Renal cortex interstitium (tissue), 15 donors: ENCODE measurements around the gene POTEH. TPM values are rescaled to one million over a fixed set of nuclear protein-coding genes. Genes with fewer than 3 reads are reported as not detected.
"Not testable (repeated sequence)": the region's sequence is repeated elsewhere in the genome, so short reads cannot be mapped to it uniquely, and the experiment has no call there.

Experiments used
- DNase-seq, 11 donors: peaks; one replicate each; pipeline ENCODE4 v3.0.0-alpha.2; 2013; ENCODE audit warnings: low read depth in 9 of 11, low spot score in 4 of 11; ENCODE audit errors: extremely low read depth in 1 of 11
- long read RNA-seq, 16 experiments: transcript quantifications; one replicate each; lab custom pipeline, GENCODE V29; 2026
- polyA plus RNA-seq, 3 donors: library from polyadenylated mRNA; unstranded; fragments of 120-200 nt; gene quantifications; one replicate each; pipeline ENCODE4 v1.2.1, GENCODE V29; 2013; ENCODE audit not compliant: insufficient read length in 3 of 3

The POTEH gene
- not detected for polyA plus RNA-seq
- long read RNA-seq, donor 1 = 0 reads
- long read RNA-seq, donor 2 = 0 reads
- long read RNA-seq, donor 3 = 0 reads
- long read RNA-seq, donor 4 = 0 reads
- long read RNA-seq, donor 5 = 0 reads
- long read RNA-seq, donor 6 = 0 reads
- long read RNA-seq, donor 7 = 0 reads
- long read RNA-seq, donor 8 = 0 reads
- long read RNA-seq, donor 9 = 0 reads
- long read RNA-seq, donor 10 = 0 reads
- long read RNA-seq, donor 11 = 0 reads
- long read RNA-seq, donor 12 = 0 reads
- long read RNA-seq, donor 13 = 0 reads
- long read RNA-seq, donor 14 = 0 reads
- long read RNA-seq, donor 15 = 0 reads
- long read RNA-seq, donor 16 = 0 reads

GRCh38 chr22:15689749-15690125 lies at the start of gene POTEH:
Gene POTEH, plus strand, starts transcription at chr22:15690026. Its CDS starts 52 bp downstream, at chr22:15690078.
- DNase-seq = not testable (repeated sequence)

GRCh38 chr22:15642288-15642861 lies 47.5 kb upstream of the POTEH start:
- DNase-seq = not testable (repeated sequence)

- DNase-seq = not testable (repeated sequence)
Measured at GRCh38 chr22:15651954-15652353, 37.9 kb upstream of the POTEH start.

- not testable (repeated sequence) for DNase-seq
Measured at GRCh38 chr22:15652738-15653137, 37.1 kb upstream of the POTEH start.

GRCh38 chr22:15653241-15653640 lies 36.6 kb upstream of the POTEH start:
- not testable (repeated sequence) for DNase-seq

GRCh38 chr22:15661102-15661501 lies 28.7 kb upstream of the POTEH start:
- DNase-seq = not testable (repeated sequence)

- not testable (repeated sequence) for DNase-seq
Measured at GRCh38 chr22:15664682-15665081, 25.1 kb upstream of the POTEH start.

GRCh38 chr22:15665478-15665877 lies 24.3 kb upstream of the POTEH start:
- not testable (repeated sequence) for DNase-seq

GRCh38 chr22:15669430-15669829 lies 20.4 kb upstream of the POTEH start:
- not testable (repeated sequence) for DNase-seq

- not testable (repeated sequence) for DNase-seq
Measured at GRCh38 chr22:15679702-15680101, 10.1 kb upstream of the POTEH start.

GRCh38 chr22:15684115-15684514 lies 5.7 kb upstream of the POTEH start:
- DNase-seq = not testable (repeated sequence)

GRCh38 chr22:15684695-15685094 lies 5.1 kb upstream of the POTEH start:
- DNase-seq = not testable (repeated sequence)

GRCh38 chr22:15685641-15686040 lies 4.2 kb upstream of the POTEH start:
- not testable (repeated sequence) for DNase-seq

GRCh38 chr22:15687086-15687485 lies 2.7 kb upstream of the POTEH start:
- not testable (repeated sequence) for DNase-seq

- DNase-seq = not testable (repeated sequence)
Measured at GRCh38 chr22:15687676-15688075, 2.1 kb upstream of the POTEH start.

- DNase-seq = not testable (repeated sequence)
Measured at GRCh38 chr22:15688090-15688489, 1.7 kb upstream of the POTEH start.

- DNase-seq = not testable (repeated sequence)
Measured at GRCh38 chr22:15689012-15689748, 646 bp upstream of the POTEH start.

GRCh38 chr22:15713600-15713999 lies 23.8 kb downstream of the POTEH start:
- DNase-seq = not testable (repeated sequence)

GRCh38 chr22:15714125-15714524 lies 24.3 kb downstream of the POTEH start:
- DNase-seq = not testable (repeated sequence)

GRCh38 chr22:15721884-15722283 lies 32.1 kb downstream of the POTEH start:
- DNase-seq = not testable (repeated sequence)
